TTC549 (cell line): ENCODE data around the gene RNF182.
A peak's percentile ranks its signal among the peaks of the same experiment; 100 is the strongest.
"Not testable (repeated sequence)": the region's sequence is repeated elsewhere in the genome, so short reads cannot be mapped to it uniquely, and the experiment has no call there.

ENCODE experiments used
- FAIRE-seq: peaks from 2 replicates; lab custom pipeline; 2012; peaks lifted over from hg19 to GRCh38; lab: Jason Lieb, UNC

Gene RNF182

GRCh38 chr6:13924949-13925881 lies at the start of gene RNF182:
Gene RNF182, plus strand, starts transcription at chr6:13924952. Its CDS starts 52,168 bp downstream, at chr6:13977120.
- FAIRE-seq, result no peak

GRCh38 chr6:13877051-13877450 lies 47.7 kb upstream of the RNF182 start:
- no peak for FAIRE-seq

- not testable (repeated sequence) for FAIRE-seq
Observed at GRCh38 chr6:13880061-13880663, 44.6 kb upstream of the RNF182 start.

- no peak for FAIRE-seq
Observed at GRCh38 chr6:13881621-13882165, 43.1 kb upstream of the RNF182 start.

GRCh38 chr6:13883966-13884365 lies 40.8 kb upstream of the RNF182 start:
- no peak for FAIRE-seq

- FAIRE-seq, result no peak
Observed at GRCh38 chr6:13884397-13884796, 40.4 kb upstream of the RNF182 start.

GRCh38 chr6:13885601-13886000 lies 39.2 kb upstream of the RNF182 start:
- FAIRE-seq, result no peak

- FAIRE-seq, result no peak
Observed at GRCh38 chr6:13886949-13887348, 37.8 kb upstream of the RNF182 start.

- FAIRE-seq, result no peak
Observed at GRCh38 chr6:13892017-13892645, 32.6 kb upstream of the RNF182 start.

- no peak for FAIRE-seq
Observed at GRCh38 chr6:13902922-13903321, 21.8 kb upstream of the RNF182 start.

GRCh38 chr6:13903364-13903763 lies 21.4 kb upstream of the RNF182 start:
- FAIRE-seq, result no peak

GRCh38 chr6:13907001-13907350 lies 17.8 kb upstream of the RNF182 start:
- FAIRE-seq, result no peak

- no peak for FAIRE-seq
Observed at GRCh38 chr6:13907614-13908215, 17.0 kb upstream of the RNF182 start.

- peak; percentile 65 for FAIRE-seq
Observed at GRCh38 chr6:13908955-13909381, 15.8 kb upstream of the RNF182 start.

- no peak for FAIRE-seq
Observed at GRCh38 chr6:13910443-13910842, 14.3 kb upstream of the RNF182 start.

- no peak for FAIRE-seq
Observed at GRCh38 chr6:13911337-13911736, 13.4 kb upstream of the RNF182 start.

GRCh38 chr6:13913226-13914001 lies 11.3 kb upstream of the RNF182 start:
- FAIRE-seq, result no peak

GRCh38 chr6:13914351-13914750 lies 10.4 kb upstream of the RNF182 start:
- FAIRE-seq, result no peak

GRCh38 chr6:13915561-13916229 lies 9.1 kb upstream of the RNF182 start:
- FAIRE-seq, result no peak

GRCh38 chr6:13916230-13916944 lies 8.4 kb upstream of the RNF182 start:
- FAIRE-seq, result no peak
